ENCODE data around the gene CHGA. TPM values are rescaled to one million over a fixed set of nuclear protein-coding genes. Genes with fewer than 3 reads are reported as not detected.
A peak's percentile ranks its signal among the peaks of the same experiment; 100 is the strongest.

The CHGA gene
- total and polyA plus RNA-seq, 12 donors = 0.14 TPM; not detected in 11

- Histone ChIP-seq H3K4me1 (peaks cover 15 to 49% (median 28%) of the 10 kb centered on the region in 9 donors), H3K27ac (peak overlapping the region in 6 of 10 donors; percentile 3 to 81 (median 27)), H3K9me3 (peaks cover 0 to 18% (median 0%) of the 10 kb centered on the region in 11 donors), H3K27me3 (no peaks in the 10 kb centered on the region), H3K36me3 (peaks cover 0 to 14% (median 0%) of the 10 kb centered on the region in 9 donors), H3K4me3 (no peak overlapping the region)
- no peak for TF ChIP-seq CTCF (IDR thresholded peaks at IDR 0.05)
- WGBS, 2 donors = 82 to 88% methylated on average over 5 of the region's 5 CpGs
- intact Hi-C loops (cut with DNase I) = no loop called here
- DNase-seq (no peak), ATAC-seq (no peak)
Measured at GRCh38 chr14:92984082-92984788, 61.3 kb downstream of the CHGA start.

Other genes starting within 250 kb of the CHGA start
- gene LGMN, start 174.5 kb upstream of the CHGA start, total RNA-seq = 100 to 1,000 TPM in 5 of 10 donors, 10 to 100 TPM in 5; 82.2 to 211 (median 103) TPM
- 100 to 1,000 TPM in 1 of 2 donors, 10 to 100 TPM in 1; 92.4 to 125 TPM for gene LGMN, start 174.5 kb upstream of the CHGA start, polyA plus RNA-seq
- gene GOLGA5, start 128.8 kb upstream of the CHGA start, total RNA-seq = 10 to 100 TPM; 18.5 to 25.5 (median 21.9) TPM
- gene GOLGA5, start 128.8 kb upstream of the CHGA start, polyA plus RNA-seq = 10 to 100 TPM; 18.6 to 27.7 TPM
- 100 to 1,000 TPM in 3 of 10 donors, 10 to 100 TPM in 7; 67.5 to 152 (median 92.7) TPM for gene ITPK1, start 192.8 kb downstream of the CHGA start, total RNA-seq
- 100 to 1,000 TPM in 1 of 2 donors, 10 to 100 TPM in 1; 47.1 to 108 TPM for gene ITPK1, start 192.8 kb downstream of the CHGA start, polyA plus RNA-seq

Data from heart right ventricle (tissue), 16 donors.